Endothelial cell of umbilical vein (primary cell): ENCODE data around the gene GDF11.

Source experiments
- CTCF ChIP-seq, 2 donors: IDR thresholded peaks; 1 replicate in 1 of 2; 2 replicates in 1 of 2; pipeline ENCODE4 v1.5.1; 2011; ENCODE audit warnings: low read length in 2 of 2, mild to moderate bottlenecking in 2 of 2, moderate library complexity in 2 of 2, control low read depth in 1 of 2, inconsistent platforms in 1 of 2, low read depth in 1 of 2; ENCODE audit not compliant: insufficient read depth in 1 of 2; ENCODE audit errors: extremely low read depth in 1 of 2
- EZH2 ChIP-seq: IDR thresholded peaks from 2 replicates; pipeline ENCODE4 v1.6.1; 2012; ENCODE audit warnings: borderline replicate concordance, low read depth, mild to moderate bottlenecking, moderate library complexity, low read length, inconsistent platforms; ENCODE audit not compliant: severe bottlenecking
- FOS ChIP-seq: IDR thresholded peaks from 2 replicates; pipeline ENCODE4 v1.6.1; 2011; ENCODE audit warnings: mild to moderate bottlenecking, low read length, moderate library complexity, borderline replicate concordance; ENCODE audit not compliant: insufficient read depth
- GATA2 ChIP-seq: IDR thresholded peaks from 2 replicates; pipeline ENCODE4 v1.7.0; 2011; ENCODE audit warnings: low read depth, mild to moderate bottlenecking, moderate library complexity, mixed read lengths, low read length; ENCODE audit not compliant: insufficient read length, insufficient read depth
- MYC ChIP-seq: IDR thresholded peaks from one replicate; pipeline ENCODE4 v1.6.1; 2011; ENCODE audit warnings: mild to moderate bottlenecking, low read depth, low read length
- POLR2A ChIP-seq: IDR thresholded peaks from 2 replicates; pipeline ENCODE4 v1.6.1; 2012; ENCODE audit warnings: low read depth, mild to moderate bottlenecking, control low read depth, low read length
- POLR2AphosphoS5 ChIP-seq: IDR thresholded peaks from 2 replicates; pipeline ENCODE4 v1.6.1; 2012; ENCODE audit warnings: low read depth, mild to moderate bottlenecking, control low read depth, low read length, moderate library complexity; ENCODE audit not compliant: insufficient read depth

DNA sequence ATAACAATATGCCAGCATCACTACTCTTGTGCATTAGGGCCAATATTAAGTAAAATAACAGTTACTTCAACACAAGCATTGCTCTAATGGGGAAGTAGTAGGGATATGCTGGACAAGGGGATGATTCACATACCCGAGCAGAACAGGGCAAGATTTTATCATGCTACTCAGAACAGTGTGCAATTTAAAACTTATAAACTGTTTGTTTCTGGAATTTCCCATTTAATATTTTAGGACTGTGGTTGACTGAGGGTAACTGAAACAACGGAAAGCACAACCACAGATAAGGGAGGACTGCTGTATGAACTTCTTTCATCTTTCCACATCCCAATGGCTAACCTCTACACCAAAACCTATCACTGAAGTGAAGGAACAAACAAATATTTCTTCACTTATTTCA, 37.8 kb downstream of the GDF11 start:
- TF ChIP-seq EZH2 = no peak
- no peak for TF ChIP-seq CTCF (IDR thresholded peaks at IDR 0.05; ENCODE audit: extremely low read depth in 1 of 2, insufficient read depth in 1 of 2, low read depth in 1 of 2, low read length in 2 of 2)
- TF ChIP-seq POLR2A = no peak
- TF ChIP-seq POLR2AphosphoS5 = no peak
- no peak for TF ChIP-seq MYC
- no peak for TF ChIP-seq GATA2
- no peak for TF ChIP-seq FOS
